LNCaP clone FGC (cell line): Measurements from ENCODE around the gene TMEM131.

Experiments used
- DNase-seq: peaks from one replicate; pipeline ENCODE4 v3.0.0-alpha.2; 2011; ENCODE audit warnings: low read depth
- H3K4me3 ChIP-seq: 2 replicates; pipeline ENCODE4 v1.5.1; 2011; ENCODE audit warnings: mild to moderate bottlenecking, low read depth, low read length, control low read depth
- CTCF ChIP-seq: IDR thresholded peaks from 2 replicates; pipeline ENCODE4 v1.5.1; 2012; ENCODE audit warnings: mild to moderate bottlenecking; ENCODE audit not compliant: control insufficient read depth, insufficient read depth; ENCODE audit errors: extremely low read depth

Gene TMEM131

GRCh38 chr2:97974471-97974870, 21.3 kb downstream of the TMEM131 start:
- TF ChIP-seq CTCF, result no peak
- DNase-seq, result no peak
- no peak overlapping the region for H3K4me3 ChIP-seq

GRCh38 chr2:97970293-97971060, 25.3 kb downstream of the TMEM131 start:
- peak; percentile 96 for DNase-seq
- 0 out of 2 replicates have a peak overlapping the region, but pooled peaks have one; percentile 6 for H3K4me3 ChIP-seq
- TF ChIP-seq CTCF, result no peak

- TF ChIP-seq CTCF, result no peak
- peak; percentile 11 for DNase-seq
- H3K4me3 ChIP-seq, result no peak overlapping the region
Measured at GRCh38 chr2:97969081-97970067, 26.4 kb downstream of the TMEM131 start.

GRCh38 chr2:97967931-97968627, 27.7 kb downstream of the TMEM131 start:
- no peak overlapping the region for H3K4me3 ChIP-seq
- DNase-seq, result no peak
- TF ChIP-seq CTCF, result no peak

- no peak overlapping the region for H3K4me3 ChIP-seq
- TF ChIP-seq CTCF, result no peak
- no peak for DNase-seq
Measured at GRCh38 chr2:97967216-97967592, 28.5 kb downstream of the TMEM131 start.

- no peak for DNase-seq
- H3K4me3 ChIP-seq, result no peak overlapping the region
- TF ChIP-seq CTCF, result no peak
Measured at GRCh38 chr2:97966545-97967215, 29.1 kb downstream of the TMEM131 start.
